ENCODE results near the gene FUOM. TPM values are rescaled to one million over a fixed set of nuclear protein-coding genes. Genes with fewer than 3 reads are reported as not detected.

The FUOM gene
- total and polyA plus RNA-seq, 2 of the 8 experiments (the other 6 are each of a cell fraction or from before 2014, with no cell fraction given) = 22.0 to 30.4 TPM

GRCh38 chr10:133375357-133376115 lies 17.7 kb upstream of the FUOM start (continued):
- TF ChIP-seq NANOG (IDR thresholded peaks at IDR 0.05; ENCODE audit: insufficient read depth, low read depth, low read length, poor library complexity, severe bottlenecking) = no peak
- TF ChIP-seq EGR1 (IDR thresholded peaks at IDR 0.05; ENCODE audit: borderline replicate concordance, low read depth, low read length) = no peak
- TF ChIP-seq CTBP2 (IDR thresholded peaks at IDR 0.05; ENCODE audit: borderline replicate concordance, insufficient read depth, insufficient read length, low read length) = no peak
